OCI-LY1 (cell line): ENCODE data around the gene FBXO2.

Experiments used
- H2AFZ ChIP-seq: fragments of 200-600 bp; sonication (generic), shearing (Covaris generic); 2 replicates; pipeline ENCODE4 v1.6.0; 2014; ENCODE audit warnings: antibody characterized with exemption, mild to moderate bottlenecking, low read length
- H3F3A ChIP-seq: fragments of 200-600 bp; sonication (generic), shearing (Covaris generic); 2 replicates; pipeline ENCODE4 v1.6.0; 2014; ENCODE audit warnings: mild to moderate bottlenecking, antibody characterized with exemption, low read length, moderate library complexity; ENCODE audit not compliant: insufficient read depth
- H3K27ac ChIP-seq: fragments of 200-600 bp; sonication (generic); 2 replicates; pipeline ENCODE4 v1.5.1; 2014; ENCODE audit warnings: low read length, mixed run types, mild to moderate bottlenecking, low read depth; ENCODE audit not compliant: poor library complexity, severe bottlenecking
- H3K27me3 ChIP-seq: fragments of 200-600 bp; sonication (generic); 2 replicates; pipeline ENCODE4 v1.6.0; 2014; ENCODE audit warnings: antibody characterized with exemption, mild to moderate bottlenecking, low read length, moderate library complexity; ENCODE audit not compliant: insufficient read depth
- H3K36me3 ChIP-seq: fragments of 200-600 bp; sonication (generic); 2 replicates; pipeline ENCODE4 v1.6.1; 2014; ENCODE audit warnings: mild to moderate bottlenecking, antibody characterized with exemption, low read length, moderate library complexity, mixed read lengths; ENCODE audit not compliant: insufficient read depth
- H3K4me1 ChIP-seq: fragments of 200-600 bp; sonication (generic); 2 replicates; pipeline ENCODE4 v1.5.1; 2014; ENCODE audit warnings: mild to moderate bottlenecking, low read length, moderate library complexity; ENCODE audit not compliant: insufficient read depth, severe bottlenecking
- H3K4me2 ChIP-seq: fragments of 200-600 bp; sonication (generic), shearing (Covaris generic); 2 replicates; pipeline ENCODE4 v1.6.1; 2014; ENCODE audit warnings: low read length
- H3K4me3 ChIP-seq: fragments of 200-600 bp; sonication (generic); 2 replicates; pipeline ENCODE4 v1.5.1; 2014; ENCODE audit warnings: low read length, low read depth, mild to moderate bottlenecking, mixed read lengths; ENCODE audit not compliant: poor library complexity, severe bottlenecking
- H3K79me2 ChIP-seq: fragments of 200-600 bp; shearing (Covaris generic); 2 replicates; pipeline ENCODE4 v1.6.1; 2016; ENCODE audit warnings: mixed run types, low read length, mixed read lengths; ENCODE audit not compliant: insufficient read depth
- H3K9ac ChIP-seq: fragments of 200-600 bp; sonication (generic), shearing (Covaris generic); 2 replicates; pipeline ENCODE4 v1.6.1; 2014; ENCODE audit warnings: mild to moderate bottlenecking, low read length, mixed read lengths
- H3K9me2 ChIP-seq: fragments of 200-600 bp; sonication (generic), shearing (Covaris generic); 2 replicates; pipeline ENCODE4 v1.6.1; 2014; ENCODE audit warnings: low read depth, mild to moderate bottlenecking, low read length, mixed read lengths
- H3K9me3 ChIP-seq: fragments of 200-600 bp; shearing (Covaris generic); 2 replicates; pipeline ENCODE4 v1.6.1; 2014; ENCODE audit warnings: low read length, mixed read lengths
- H4K20me1 ChIP-seq: fragments of 200-600 bp; sonication (generic), shearing (Covaris generic); 2 replicates; pipeline ENCODE4 v1.6.0; 2016; ENCODE audit warnings: mild to moderate bottlenecking, low read length; ENCODE audit not compliant: insufficient read depth
- CTCF ChIP-seq: fragments of 200-600 bp; sonication (generic), shearing (Covaris generic); IDR thresholded peaks from 2 replicates; pipeline ENCODE4 v1.5.1; 2017; ENCODE audit warnings: mild to moderate bottlenecking, antibody characterized with exemption, low read length, moderate library complexity, mixed read lengths
- EZH2 ChIP-seq: fragments of 200-600 bp; sonication (generic), shearing (Covaris generic); IDR thresholded peaks from 2 replicates; pipeline ENCODE4 v1.8.0; 2017; ENCODE audit warnings: borderline replicate concordance, mixed run types, mild to moderate bottlenecking, antibody characterized with exemption, low read length, moderate library complexity, mixed read lengths

FBXO2 gene

GRCh38 chr1:11673089-11673769 lies 19.0 kb upstream of the FBXO2 start:
- Histone ChIP-seq H2AFZ (no peak overlapping the region), H3K36me3 (peaks cover 28% of the 10 kb centered on the region)

GRCh38 chr1:11671544-11672286 lies 17.5 kb upstream of the FBXO2 start:
- TF ChIP-seq EZH2: no peak
- no peak for TF ChIP-seq CTCF
- Histone ChIP-seq H3K9me3 (no peaks in the 10 kb centered on the region), H3K27me3 (no peaks in the 10 kb centered on the region), H3K9me2 (no peaks in the 10 kb centered on the region), H3K4me3 (no peak overlapping the region), H3K4me2 (no peak overlapping the region), H3K4me1 (no peaks in the 10 kb centered on the region), H3K27ac (no peak overlapping the region), H2AFZ (no peak overlapping the region), H4K20me1 (no peaks in the 10 kb centered on the region), H3F3A (no peaks in the 10 kb centered on the region), H3K9ac (no peak overlapping the region), H3K36me3 (peaks cover 28% of the 10 kb centered on the region), H3K79me2 (no peaks in the 10 kb centered on the region)

More at GRCh38 chr1:11673089-11673769, 19.0 kb upstream of the FBXO2 start:
- Histone ChIP-seq H3K9ac (no peak overlapping the region), H3K27me3 (no peaks in the 10 kb centered on the region), H3K4me3 (no peak overlapping the region), H3K4me2 (no peak overlapping the region), H4K20me1 (no peaks in the 10 kb centered on the region), H3K79me2 (no peaks in the 10 kb centered on the region), H3K27ac (no peak overlapping the region), H3K4me1 (no peaks in the 10 kb centered on the region), H3K9me2 (no peaks in the 10 kb centered on the region), H3K9me3 (no peaks in the 10 kb centered on the region), H3F3A (no peaks in the 10 kb centered on the region)
- TF ChIP-seq EZH2: no peak
- TF ChIP-seq CTCF: no peak

GRCh38 chr1:11671205-11671543 lies 16.9 kb upstream of the FBXO2 start:
- no peaks in the 10 kb centered on the region for H3K27me3 ChIP-seq
- no peaks in the 10 kb centered on the region for H3F3A ChIP-seq
- TF ChIP-seq CTCF: no peak
- no peak for TF ChIP-seq EZH2
- H3K4me1 ChIP-seq: no peaks in the 10 kb centered on the region
- no peaks in the 10 kb centered on the region for H3K9me2 ChIP-seq
- H3K27ac ChIP-seq: no peak overlapping the region
- no peak overlapping the region for H2AFZ ChIP-seq
- H3K9ac ChIP-seq: no peak overlapping the region
- no peak overlapping the region for H3K4me2 ChIP-seq
- no peaks in the 10 kb centered on the region for H4K20me1 ChIP-seq
- no peaks in the 10 kb centered on the region for H3K79me2 ChIP-seq
- no peak overlapping the region for H3K4me3 ChIP-seq
- H3K9me3 ChIP-seq: no peaks in the 10 kb centered on the region
- H3K36me3 ChIP-seq: peaks cover 28% of the 10 kb centered on the region
